ENCODE data around the gene CLDN16.

CLDN16 gene

GRCh38 chr3:190346541-190346940 lies 41.4 kb upstream of the CLDN16 start:
- ChIA-PET CTCF (interaction anchor here (1.2 kb wide), 1 partner anchor 24 kb away, joined by 5 read pairs; the partner anchor contains the start of gene CLDN1), POLR2A (interaction anchor here (0.6 to 0.8 kb wide), 2 partner anchors 81 to 315 kb away, joined by 3 read pairs; no protein-coding TSS in a partner anchor)
- no peak overlapping the region for H3K4me3 ChIP-seq (ENCODE audit: low read depth, low read length)
- DNase-seq (ENCODE audit: low read depth, low spot score), result no peak
- no peak for TF ChIP-seq CTCF (IDR thresholded peaks at IDR 0.05; ENCODE audit: insufficient read depth, low read length, missing control alignments)

- no peak for DNase-seq (ENCODE audit: low read depth, low spot score)
- no peak for TF ChIP-seq CTCF (IDR thresholded peaks at IDR 0.05; ENCODE audit: insufficient read depth, low read length, missing control alignments)
- no peak overlapping the region for H3K4me3 ChIP-seq (ENCODE audit: low read depth, low read length)
- POLR2A ChIA-PET, result no interaction called here
- CTCF ChIA-PET, result interaction anchor here (0.7 to 1.5 kb wide), 4 partner anchors 9 to 90 kb away, joined by 3 to 6 read pairs (median 4); partner anchors contain the start of gene CLDN1
Measured at GRCh38 chr3:190352861-190353457, 35.0 kb upstream of the CLDN16 start.

GRCh38 chr3:190356246-190356645 lies 31.7 kb upstream of the CLDN16 start:
- DNase-seq (ENCODE audit: low read depth, low spot score), result no peak
- TF ChIP-seq CTCF (IDR thresholded peaks at IDR 0.05; ENCODE audit: insufficient read depth, low read length, missing control alignments), result no peak
- CTCF ChIA-PET, result interaction anchor here (0.8 to 1.5 kb wide), 2 partner anchors 8 to 16 kb away, joined by 3 to 4 read pairs; no protein-coding TSS in a partner anchor
- POLR2A ChIA-PET, result no interaction called here
- H3K4me3 ChIP-seq (ENCODE audit: low read depth, low read length), result no peak overlapping the region

GRCh38 chr3:190357468-190357867 lies 30.5 kb upstream of the CLDN16 start:
- ChIA-PET POLR2A (no interaction called here), CTCF (no interaction called here)
- no peak for TF ChIP-seq CTCF (IDR thresholded peaks at IDR 0.05; ENCODE audit: insufficient read depth, low read length, missing control alignments)
- DNase-seq (ENCODE audit: low read depth, low spot score), result no peak
- no peak overlapping the region for H3K4me3 ChIP-seq (ENCODE audit: low read depth, low read length)

- ChIA-PET CTCF (interaction anchor here (1.0 to 2.3 kb wide), 2 partner anchors 37 to 83 kb away, joined by 3 to 8 read pairs; partner anchors contain the start of gene CLDN1), POLR2A (interaction anchor here (0.5 kb wide), 1 partner anchor 153 kb away, joined by 3 read pairs; no protein-coding TSS in a partner anchor)
- no peak overlapping the region for H3K4me3 ChIP-seq (ENCODE audit: low read depth, low read length)
- no peak for TF ChIP-seq CTCF (IDR thresholded peaks at IDR 0.05; ENCODE audit: insufficient read depth, low read length, missing control alignments)
- DNase-seq (ENCODE audit: low read depth, low spot score), result no peak
Measured at GRCh38 chr3:190359813-190360212, 28.1 kb upstream of the CLDN16 start.

- DNase-seq (ENCODE audit: low read depth, low spot score), result no peak
- TF ChIP-seq CTCF (IDR thresholded peaks at IDR 0.05; ENCODE audit: insufficient read depth, low read length, missing control alignments), result no peak
- CTCF ChIA-PET, result interaction anchor here (1.0 to 2.3 kb wide), 2 partner anchors 12 to 37 kb away, joined by 3 to 8 read pairs; partner anchors contain the start of gene CLDN1
- no peak overlapping the region for H3K4me3 ChIP-seq (ENCODE audit: low read depth, low read length)
- POLR2A ChIA-PET, result interaction anchor here (0.5 kb wide), 1 partner anchor 153 kb away, joined by 3 read pairs; no protein-coding TSS in a partner anchor
Measured at GRCh38 chr3:190360228-190360627, 27.7 kb upstream of the CLDN16 start.
